HG03342 (cell line): ENCODE results near the gene GIGYF2.
"Not testable (repeated sequence)": the region's sequence is repeated elsewhere in the genome, so short reads cannot be mapped to it uniquely, and the experiment has no call there.

Source experiments
- ATAC-seq: cut with Tn5 transposase; IDR thresholded peaks from one replicate; pipeline ENCODE4 v1.9.1; 2021; ENCODE audit warnings: mild to moderate bottlenecking, moderate library complexity; ENCODE audit not compliant: unreplicated experiment

The GIGYF2 gene

DNA sequence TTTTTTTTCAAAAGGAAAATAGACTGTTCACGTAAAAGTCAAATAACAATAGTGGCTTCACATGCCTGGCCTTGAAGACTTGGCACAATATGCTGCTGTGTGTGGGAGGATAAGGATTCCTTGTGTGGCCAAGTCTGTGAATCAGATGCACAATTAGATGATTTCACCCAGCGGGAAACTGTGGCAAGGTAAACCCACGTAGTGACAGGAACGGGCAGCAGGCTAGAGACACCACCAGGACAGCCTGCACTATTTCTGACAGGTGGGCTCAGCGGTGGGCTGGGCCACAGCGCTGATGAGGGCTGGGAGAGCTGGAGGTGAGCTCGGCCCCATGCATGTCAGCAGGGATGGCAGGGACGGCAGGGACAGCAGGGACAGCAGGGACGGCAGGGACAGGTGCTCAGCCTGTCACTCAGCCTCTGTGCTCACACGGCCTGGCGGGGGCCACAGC, 194.5 kb downstream of the GIGYF2 start:
- no peak for ATAC-seq

- no peak for ATAC-seq
Observed at GRCh38 chr2:232892221-232892620, 195.1 kb downstream of the GIGYF2 start.

DNA sequence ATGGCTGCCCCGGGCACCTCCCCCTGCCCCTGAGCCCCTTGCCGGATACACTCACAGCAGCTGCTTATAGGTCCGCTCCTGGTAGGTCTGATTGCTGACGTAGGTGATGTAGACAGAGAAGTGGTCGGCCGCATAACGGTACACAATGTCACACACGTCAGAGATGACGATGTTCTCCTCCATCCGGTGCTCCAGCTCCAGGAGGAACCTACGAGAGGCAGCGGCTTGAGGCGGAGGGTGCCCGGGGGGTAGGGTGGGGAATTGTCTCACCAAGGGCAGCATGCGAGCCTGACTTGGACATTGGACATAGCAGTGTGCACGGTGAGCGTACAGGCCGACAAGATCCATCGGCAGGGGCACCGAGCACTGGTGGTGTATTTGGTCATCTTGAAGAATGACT, 195.7 kb downstream of the GIGYF2 start:
- no peak for ATAC-seq

GRCh38 chr2:232893834-232894233, 196.7 kb downstream of the GIGYF2 start:
- ATAC-seq: no peak

- no peak for ATAC-seq
Observed at GRCh38 chr2:232894251-232894650, 197.1 kb downstream of the GIGYF2 start.

GRCh38 chr2:232894746-232895145, 197.6 kb downstream of the GIGYF2 start:
- no peak for ATAC-seq

GRCh38 chr2:232896111-232896510, 199.0 kb downstream of the GIGYF2 start:
- ATAC-seq: no peak

DNA sequence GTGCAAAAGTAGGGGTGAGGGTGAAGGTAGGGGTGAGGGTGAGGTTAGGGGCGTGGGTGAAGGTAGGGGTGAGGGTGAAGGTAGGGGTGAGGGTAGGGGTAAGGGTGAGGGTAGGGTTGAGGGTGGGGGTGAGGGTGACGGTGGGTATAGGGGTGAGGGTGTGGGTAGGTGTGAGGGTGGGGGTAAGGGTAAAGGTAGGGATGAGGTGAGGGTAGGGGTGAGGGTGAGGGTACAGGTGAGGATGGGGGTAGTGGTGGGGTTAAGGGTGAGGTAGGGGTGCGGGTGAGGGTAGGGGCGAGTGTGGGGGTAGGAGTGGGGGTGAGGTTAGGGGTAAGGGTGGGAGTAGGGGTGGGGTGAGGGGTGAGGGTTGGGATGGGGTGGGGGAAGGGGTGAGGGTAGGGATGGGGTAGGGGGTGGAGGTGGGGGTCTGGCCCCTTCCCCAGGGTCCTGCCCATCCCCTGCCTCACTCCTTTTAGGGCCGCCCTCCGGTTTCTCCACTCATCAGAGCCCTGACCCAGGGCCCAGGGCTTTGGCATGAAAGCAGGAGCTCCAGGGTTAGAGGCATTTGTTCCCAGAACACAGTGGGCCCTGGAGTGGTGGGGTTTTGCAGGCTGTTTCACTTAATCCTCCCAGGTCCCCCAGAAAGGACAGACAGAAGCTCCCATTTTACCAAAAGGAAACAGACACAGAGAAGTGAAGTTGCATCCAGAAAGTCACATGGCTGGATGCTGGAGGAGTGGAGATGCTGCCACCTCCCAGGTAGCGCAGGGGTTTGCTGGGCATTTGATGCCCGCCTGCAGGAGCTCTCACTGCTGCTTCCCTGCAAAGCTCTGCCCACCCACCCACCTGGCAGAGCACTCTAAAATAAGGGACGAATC, 199.8 kb downstream of the GIGYF2 start:
- no peak for ATAC-seq

GRCh38 chr2:232897598-232898408, 200.7 kb downstream of the GIGYF2 start:
- no peak for ATAC-seq

GRCh38 chr2:232898592-232899543, 201.7 kb downstream of the GIGYF2 start:
- ATAC-seq: no peak

DNA sequence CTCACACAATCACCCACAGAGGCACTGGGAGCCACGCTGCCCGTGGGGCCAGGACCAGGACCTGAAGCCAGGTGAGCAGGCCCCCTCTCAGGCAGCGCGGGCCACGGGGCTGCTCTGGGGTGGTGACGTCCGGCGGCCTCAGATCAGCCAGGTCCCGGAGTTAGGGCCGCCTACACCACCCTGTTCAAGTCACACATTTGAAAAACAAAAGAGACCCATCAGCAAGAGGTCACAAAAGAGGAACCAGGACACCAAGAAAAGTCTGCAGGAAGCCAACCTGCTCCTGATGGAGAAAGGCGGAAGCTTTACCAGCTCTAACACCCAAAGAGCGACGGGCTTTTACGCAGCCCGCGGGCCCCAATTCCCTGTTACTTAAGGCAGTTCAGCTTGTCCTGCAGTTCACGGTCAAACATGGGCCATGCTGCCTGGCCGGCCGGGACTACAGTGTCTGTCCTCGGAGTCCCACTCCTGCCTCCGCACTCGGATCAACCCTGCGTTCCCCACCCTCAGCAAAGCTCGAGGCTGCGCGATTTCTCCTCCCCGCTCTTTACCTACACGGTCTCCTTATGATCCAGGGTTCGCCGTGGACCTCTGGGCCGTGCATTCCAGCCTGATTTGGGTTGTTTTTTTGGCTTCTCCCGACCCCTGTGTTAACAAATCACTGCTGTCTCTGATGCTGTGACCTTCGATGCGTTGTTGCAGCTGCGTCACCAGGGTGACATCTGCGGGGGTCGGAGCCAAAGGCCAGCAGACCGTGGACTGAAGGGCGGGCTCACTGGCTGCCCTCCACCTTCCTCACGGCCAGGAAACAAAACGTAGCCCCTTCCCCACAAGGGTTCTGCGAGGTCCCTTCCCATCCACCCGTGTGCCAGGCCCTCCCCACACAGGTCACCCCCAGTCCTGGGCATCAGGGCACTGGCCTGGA, 203.9 kb downstream of the GIGYF2 start:
- no peak for ATAC-seq

- ATAC-seq: no peak
Observed at GRCh38 chr2:232901736-232902578, 204.8 kb downstream of the GIGYF2 start.

DNA sequence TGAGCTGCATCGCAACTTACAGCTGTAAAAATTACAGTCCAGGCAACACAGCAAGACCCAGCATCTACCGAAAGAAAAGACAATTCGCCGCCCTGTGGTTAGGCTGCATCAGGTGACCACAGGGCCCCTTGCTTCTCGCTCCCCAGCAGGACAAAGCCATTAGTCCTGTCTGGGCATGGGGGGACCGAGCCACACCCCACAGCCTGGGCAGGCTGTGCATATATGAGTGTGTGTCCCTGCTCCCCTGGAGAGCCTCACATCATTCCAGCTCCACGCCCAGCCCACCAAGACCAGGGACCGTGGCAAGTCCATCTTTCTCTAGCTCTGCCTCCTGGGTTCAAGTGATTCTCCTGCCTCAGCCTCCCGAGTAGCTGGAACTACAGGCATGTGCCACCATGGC, 206.9 kb downstream of the GIGYF2 start:
- no peak for ATAC-seq

GRCh38 chr2:232906867-232907717, 210.0 kb downstream of the GIGYF2 start:
- ATAC-seq: not testable (repeated sequence)

DNA sequence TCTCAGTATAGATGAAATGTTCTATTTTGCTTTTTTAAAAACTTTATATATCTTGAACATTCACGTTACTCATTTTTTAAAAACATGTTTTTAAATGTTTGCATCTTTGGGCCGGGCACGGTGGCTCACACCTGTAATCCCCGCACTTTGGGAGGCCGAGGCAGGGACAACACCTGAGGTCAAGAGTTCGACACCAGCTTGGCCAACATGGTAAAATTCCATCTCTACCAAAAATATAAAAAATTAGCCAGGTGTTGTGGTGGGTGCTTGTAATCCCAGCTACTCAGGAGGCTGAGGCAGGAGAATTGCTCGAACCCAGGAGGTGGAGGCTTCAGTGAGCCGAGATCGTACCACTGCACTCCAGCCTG, 210.6 kb downstream of the GIGYF2 start:
- not testable (repeated sequence) for ATAC-seq

- no peak for ATAC-seq
Observed at GRCh38 chr2:232908695-232909094, 211.6 kb downstream of the GIGYF2 start.
